LHCN-M2 (cell line): ENCODE data around the gene DENND2D. TPM values are rescaled to one million over a fixed set of nuclear protein-coding genes. Genes with fewer than 3 reads are reported as not detected.

Experiments
- DNase-seq: peaks from one replicate; pipeline ENCODE4 v3.0.0-alpha.2; 2012; ENCODE audit warnings: low read depth
- total RNA-seq: library from RNA; depleted of rRNA; stranded (reverse); fragments of >200 nt; gene quantifications from 2 replicates; pipeline ENCODE4 v1.2.3, GENCODE V29; 2014

DENND2D gene
- total RNA-seq, 1 experiment from 2014 or later = 1.4 TPM

DNA sequence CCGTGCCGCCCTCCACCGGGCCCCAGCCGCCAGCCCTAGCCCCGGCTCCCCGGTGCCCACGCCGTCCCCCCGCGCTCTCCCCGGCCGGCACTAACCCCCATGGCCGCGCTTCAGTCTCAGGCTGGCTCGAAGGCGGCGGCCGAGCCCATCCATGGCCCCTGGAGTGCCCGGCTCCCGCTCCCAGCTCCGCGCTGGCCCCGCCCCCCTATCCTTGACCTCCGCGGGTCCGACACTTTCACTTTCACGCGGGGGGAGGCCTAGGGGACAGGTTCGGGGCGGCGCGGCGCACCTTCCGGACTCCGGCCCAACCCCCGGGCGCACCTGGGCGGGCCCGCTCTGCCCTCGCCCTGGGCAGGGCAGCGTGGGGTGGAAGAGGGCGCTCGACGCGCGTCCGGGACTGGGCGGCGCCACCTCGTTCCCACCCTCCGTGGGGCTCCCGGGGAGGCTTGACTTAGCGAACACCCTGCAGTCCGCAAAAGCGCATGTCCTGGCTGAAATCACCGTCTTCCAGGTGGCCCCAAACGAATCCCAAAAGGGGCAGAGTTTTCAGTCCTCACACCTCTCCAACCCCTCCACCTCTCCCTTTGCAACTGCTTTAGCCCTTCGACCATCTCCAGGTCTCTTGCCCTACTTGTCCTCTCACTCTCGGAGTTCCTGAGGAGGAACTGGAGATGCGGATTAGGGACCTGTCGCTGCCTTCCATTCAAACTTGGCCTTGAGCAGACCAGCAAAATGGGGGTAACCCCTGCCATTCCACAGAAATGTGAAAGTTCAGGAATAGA is 3.9 kb upstream of the DENND2D start:
- DNase-seq = no peak

DNA sequence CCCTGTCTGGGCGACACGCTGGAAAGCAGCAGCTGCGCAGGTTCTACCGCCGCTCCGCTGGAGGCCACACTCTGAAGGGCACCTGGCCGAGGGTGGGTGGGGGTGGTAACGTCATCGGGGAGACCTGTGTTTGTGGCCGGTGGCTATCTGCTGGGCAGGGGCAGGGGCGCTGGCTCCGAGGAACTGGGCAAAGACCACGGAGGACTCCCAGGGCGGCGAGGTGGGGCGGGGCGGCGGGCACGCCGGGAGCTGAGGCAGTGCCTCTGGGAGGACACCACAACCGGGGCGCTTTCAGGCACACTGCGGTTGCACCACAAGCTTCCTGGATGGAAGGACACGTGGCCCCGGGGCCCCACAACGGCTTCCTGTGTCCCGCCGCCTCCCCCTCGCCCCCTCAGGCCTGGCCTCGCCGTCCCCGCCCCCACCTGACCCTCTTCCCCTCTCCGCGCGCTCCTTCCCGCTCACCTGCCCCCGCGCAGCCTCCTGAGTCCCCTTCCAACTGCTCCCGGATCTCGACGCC is 3.3 kb upstream of the DENND2D start:
- no peak for DNase-seq

DNA sequence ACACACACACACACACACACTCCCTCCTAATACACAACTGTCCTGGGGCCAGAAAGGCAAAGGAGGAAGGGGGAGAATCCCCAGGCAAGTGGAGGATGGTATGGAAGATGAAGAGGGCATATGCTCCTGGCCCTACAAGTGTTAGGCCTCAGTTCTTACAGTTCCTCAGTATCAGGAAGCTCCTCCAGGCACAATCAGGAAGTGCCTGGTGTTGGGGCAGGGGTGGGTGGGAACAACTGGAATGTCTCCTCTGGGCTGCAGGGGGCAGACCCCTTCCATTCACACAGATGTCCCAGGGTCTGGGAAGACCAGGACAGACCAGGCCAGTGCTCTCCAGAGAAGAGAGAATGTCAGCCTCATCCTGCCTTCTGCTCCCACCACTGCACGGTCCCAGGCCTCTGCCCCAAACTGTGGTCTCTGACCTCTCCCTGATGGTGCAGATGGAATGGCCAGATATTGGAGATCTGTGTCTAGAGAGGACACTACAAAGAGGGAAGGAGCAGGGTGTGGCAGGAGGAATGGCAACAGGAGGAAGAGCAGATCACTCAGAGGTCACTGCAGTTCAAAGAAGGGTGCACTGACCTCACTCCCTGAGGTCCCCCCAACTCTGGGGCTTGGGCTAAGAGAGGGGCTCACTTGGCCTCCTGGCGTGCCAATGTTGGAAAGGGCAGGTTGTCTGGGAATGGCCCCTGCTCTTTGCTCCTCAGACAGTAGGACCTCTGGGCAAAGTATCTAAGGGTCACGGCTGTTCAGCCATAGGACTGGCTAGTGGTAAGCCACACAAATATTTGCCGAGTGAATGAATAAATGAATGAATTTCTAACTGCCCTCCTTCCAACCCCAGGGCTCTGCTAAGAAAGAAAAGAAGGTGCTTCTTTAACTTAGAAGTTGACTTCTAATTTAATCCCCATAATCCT is 2.5 kb upstream of the DENND2D start:
- no peak for DNase-seq

DNA sequence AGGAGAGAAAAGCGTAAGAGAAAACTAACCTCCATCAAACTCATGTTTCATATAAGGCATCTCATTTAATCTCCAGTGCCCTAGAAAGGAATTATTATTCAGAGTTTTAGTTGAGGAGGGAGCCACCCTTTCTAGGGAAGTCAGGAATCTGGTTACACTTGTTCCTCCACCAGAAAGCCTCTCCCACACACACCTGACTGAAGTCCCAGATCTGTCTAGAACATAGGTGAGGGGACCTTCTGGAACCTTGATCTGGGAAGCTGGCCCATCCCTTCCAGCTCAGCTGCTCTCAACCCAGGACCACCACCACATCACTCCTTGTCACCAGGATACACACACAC is 1.9 kb upstream of the DENND2D start:
- DNase-seq = no peak

GRCh38 chr1:111201275-111202090 is 1.0 kb upstream of the DENND2D start:
- no peak for DNase-seq

DNA sequence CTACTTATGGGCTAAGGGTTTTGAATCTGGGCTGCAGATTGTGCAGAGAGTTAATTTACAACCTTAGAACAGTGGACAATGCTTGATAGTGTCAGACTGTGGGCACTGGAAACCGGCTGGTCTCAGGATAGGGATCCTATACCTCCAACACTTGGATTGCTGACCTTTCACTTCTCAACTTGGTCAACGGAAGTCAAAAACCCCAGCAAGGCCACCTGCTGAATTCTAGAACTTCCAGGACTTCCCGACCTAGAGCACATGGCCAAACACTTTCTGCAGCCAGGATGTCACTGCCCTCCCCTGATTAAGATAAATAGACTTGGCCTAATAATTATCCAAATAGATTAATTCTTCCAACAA is 336 bp upstream of the DENND2D start:
- DNase-seq = no peak

- DNase-seq = no peak
Measured at GRCh38 chr1:111199329-111199728, 1.1 kb downstream of the DENND2D start.

DNA sequence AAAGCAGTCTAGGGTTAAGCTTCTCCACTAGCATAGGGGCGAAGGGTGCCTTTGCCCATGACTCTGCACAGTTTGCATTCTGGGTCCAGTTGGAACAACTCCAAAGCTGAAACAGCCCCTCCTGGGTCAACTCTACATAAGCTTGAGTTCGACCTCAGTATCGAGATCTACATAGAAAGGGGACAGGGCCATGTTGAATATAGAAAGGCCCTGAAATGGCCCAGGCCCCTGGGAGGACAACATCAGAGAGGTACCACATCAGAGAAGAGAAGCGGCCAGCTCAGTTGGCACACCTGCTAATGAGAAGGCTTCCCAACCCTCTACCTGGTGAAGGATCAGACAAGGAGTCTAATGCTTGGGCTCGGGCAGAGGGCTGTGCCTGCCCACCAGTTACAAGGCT is 1.6 kb downstream of the DENND2D start:
- no peak for DNase-seq

- no peak for DNase-seq
Measured at GRCh38 chr1:111197598-111198284, 2.7 kb downstream of the DENND2D start.

GRCh38 chr1:111196213-111196612 is 4.2 kb downstream of the DENND2D start:
- DNase-seq = no peak

DNA sequence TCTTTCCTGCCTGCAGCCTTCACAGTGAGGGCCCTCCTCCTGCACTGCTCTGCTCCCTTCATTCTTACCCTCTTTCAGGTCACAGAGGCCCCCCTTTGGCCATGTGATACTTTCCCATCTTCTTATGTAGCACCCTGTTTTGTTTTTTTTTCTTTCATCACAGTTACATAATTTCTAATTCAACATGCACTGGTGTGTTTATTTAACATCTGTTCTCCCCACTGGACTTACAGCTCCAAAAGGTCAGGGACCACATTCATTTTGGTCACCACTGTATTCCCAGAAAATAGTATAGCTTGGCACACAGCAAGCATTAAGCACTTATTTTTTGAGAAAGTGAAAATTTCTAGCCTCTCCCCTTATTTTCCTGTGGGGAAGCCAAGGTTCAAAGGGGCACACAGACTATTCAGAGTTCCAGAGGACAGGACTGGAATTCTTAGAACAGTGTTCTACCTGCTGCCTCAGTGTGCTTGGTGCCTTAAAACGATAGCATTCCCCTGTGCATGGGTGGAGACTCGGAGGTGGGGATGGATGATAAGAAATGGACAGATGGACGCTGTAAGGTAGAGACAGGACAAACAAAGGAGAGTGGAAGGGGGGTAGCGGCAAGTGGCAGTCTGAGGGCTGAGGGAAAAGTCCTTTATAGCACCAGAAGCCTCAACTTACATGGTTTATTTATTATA is 5.3 kb downstream of the DENND2D start:
- DNase-seq = no peak

DNA sequence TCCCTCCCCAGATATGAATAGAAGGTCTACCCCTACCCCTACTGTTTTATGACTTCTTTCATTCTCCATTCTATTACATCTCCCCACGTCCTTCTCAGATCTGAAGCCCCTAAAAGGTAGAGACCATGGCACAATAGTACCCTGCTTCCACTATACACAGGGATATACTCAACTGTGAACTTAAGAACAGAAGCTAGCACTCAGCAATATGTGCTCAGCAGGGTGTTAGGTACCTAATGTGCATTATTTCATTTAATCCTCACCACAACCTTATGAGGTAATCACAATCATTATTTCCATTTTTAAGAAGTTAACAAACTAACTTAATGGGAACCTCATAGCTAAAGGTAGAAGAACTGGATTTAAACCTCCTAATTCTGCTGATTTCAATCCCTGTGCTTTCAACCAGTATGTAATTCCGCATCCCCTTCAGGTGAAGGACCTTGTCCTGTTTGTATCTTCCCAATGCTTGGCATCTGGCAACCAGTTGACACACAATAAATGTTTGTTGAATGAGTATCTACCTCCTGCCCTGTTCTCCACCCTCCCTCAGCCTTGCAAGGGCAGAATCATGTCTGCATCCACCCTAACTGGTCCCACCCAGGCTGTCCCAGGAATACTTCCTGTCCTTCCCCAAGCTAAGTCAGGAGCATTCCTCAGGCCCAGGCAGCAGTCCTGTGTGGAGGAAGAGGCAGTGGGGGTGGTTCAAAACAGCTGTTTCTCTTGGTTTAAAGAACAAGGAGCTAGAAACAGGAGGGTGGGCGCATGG is 6.5 kb downstream of the DENND2D start:
- DNase-seq = no peak

DNA sequence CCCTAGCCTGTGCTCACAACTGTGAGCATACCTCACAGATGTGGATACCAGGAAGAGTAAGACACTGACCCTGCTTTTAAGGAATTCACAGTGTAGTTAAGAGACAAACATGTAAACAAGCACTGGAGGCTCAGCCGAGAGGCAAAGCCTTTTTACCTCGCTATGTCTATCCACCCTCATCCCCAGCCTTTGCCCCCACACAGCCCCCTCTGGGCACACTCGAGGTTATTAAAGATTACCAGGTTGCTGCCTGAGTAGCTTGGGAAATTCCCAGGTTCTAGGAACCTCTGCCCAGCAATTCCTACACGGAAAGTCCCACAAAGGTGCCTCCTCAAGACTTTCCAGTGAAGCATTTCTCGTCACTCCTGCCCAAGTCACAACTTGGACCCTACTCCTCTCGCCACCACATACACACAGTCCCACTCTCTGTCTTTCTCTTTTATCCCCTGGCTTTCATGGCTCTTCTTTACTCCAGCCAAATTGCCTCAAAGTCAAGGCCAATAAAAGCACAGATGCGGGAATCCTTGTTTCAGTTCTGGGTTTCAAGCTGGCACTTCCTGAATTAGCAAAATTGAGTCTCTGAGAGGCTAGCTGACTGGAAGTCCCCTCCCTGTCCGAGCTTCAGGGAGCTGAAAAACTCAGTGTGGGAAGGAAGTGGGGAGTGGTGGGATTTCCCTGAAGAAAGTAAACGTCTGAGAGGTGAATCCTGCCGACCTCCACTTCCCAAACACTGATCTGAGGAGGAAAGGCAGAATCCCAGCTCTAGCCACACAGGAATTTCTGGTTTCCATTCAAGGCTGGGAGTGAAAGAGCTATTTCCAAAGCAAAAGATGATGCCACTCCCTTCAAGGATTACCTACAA is 7.6 kb downstream of the DENND2D start:
- DNase-seq = no peak

DNA sequence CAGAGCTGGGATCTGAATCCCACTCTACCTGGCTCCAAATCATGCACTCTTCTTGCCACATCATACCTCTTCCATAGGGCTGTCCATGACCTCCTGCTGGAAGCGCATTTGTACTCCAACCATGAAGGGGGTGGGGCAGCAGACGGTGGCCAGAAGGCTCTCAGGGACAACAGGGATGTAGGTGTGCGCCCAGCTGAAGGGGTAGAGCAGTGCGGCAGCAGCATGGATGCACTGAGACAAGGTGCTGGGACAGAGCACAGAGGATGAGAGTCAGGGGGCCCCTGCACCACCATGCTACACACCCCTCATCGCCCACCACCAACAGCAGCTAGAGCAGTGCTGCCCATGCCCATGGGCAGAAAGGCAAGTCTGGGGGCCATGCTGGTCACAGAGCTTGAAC is 8.4 kb downstream of the DENND2D start:
- no peak for DNase-seq

- DNase-seq = peak; percentile 56
Measured at GRCh38 chr1:111191496-111191895, 8.9 kb downstream of the DENND2D start.

DNA sequence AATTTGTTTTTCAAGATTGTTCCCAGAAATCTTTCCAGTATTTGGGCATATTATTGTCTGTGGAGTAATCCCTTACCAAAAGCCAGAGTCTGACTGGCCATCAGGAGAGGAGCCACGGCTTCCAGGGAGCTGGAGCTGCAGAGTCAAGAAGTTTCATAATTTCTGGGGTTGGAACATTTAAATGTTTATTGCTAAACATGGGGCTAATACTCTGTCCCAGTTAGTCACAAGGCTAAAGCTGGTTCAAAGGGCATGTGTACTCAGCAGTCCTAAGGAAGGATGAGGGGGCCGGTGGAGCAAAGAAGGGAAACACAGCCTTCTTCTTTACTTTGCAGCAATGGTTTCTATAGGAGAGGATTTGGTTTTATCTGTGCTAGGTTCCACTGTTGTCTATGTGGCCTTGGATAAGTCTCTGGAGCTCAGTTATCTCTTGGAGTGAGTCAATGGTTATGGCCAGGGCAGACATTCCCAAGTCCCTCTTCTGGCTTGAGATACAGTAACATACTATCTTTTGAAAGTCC is 9.5 kb downstream of the DENND2D start:
- DNase-seq = peak; percentile 48

DNA sequence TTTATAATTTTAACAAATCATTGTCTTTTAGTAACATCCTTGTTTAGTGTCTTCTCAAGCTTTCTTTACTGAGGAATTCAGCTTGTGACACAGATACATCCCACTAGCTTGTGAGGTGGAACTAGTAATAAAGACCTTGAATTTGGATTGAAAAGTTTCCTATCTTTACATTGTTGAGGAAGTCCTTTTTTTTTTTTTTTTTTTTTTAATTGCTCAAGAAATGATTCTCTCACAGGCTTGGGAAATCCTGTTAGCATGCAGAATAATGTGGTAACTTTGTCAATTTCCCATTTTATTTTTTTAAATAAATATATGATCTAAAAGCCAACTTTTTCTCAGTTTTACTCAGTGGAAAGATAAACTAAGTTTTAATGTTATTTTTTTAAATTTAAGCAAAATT is 15.8 kb downstream of the DENND2D start:
- DNase-seq = no peak

GRCh38 chr1:111183308-111184069 is 17.0 kb downstream of the DENND2D start:
- DNase-seq = no peak
